Measurements from ENCODE around the gene STOML1.
"Not testable (repeated sequence)": the region's sequence is repeated elsewhere in the genome, so short reads cannot be mapped to it uniquely, and the experiment has no call there.

STOML1 gene

GRCh38 chr15:73986776-73987056 lies 5.4 kb downstream of the STOML1 start:
- no peak for FAIRE-seq

GRCh38 chr15:73986055-73986775 lies 5.9 kb downstream of the STOML1 start:
- FAIRE-seq: no peak

- FAIRE-seq: no peak
These were observed 6.8 kb downstream of the STOML1 start for GRCh38 chr15:73985101-73985873.

- FAIRE-seq: no peak
These were observed 7.7 kb downstream of the STOML1 start for GRCh38 chr15:73984208-73984979.

GRCh38 chr15:73983773-73984172 lies 8.3 kb downstream of the STOML1 start:
- no peak for FAIRE-seq

GRCh38 chr15:73983211-73983727 lies 8.8 kb downstream of the STOML1 start:
- FAIRE-seq: no peak

GRCh38 chr15:73982222-73982962 lies 9.7 kb downstream of the STOML1 start:
- no peak for FAIRE-seq

- no peak for FAIRE-seq
These were observed 10.3 kb downstream of the STOML1 start for GRCh38 chr15:73981761-73982221.

- FAIRE-seq: no peak
These were observed 12.5 kb downstream of the STOML1 start for GRCh38 chr15:73979636-73980035.

GRCh38 chr15:73978896-73979295 lies 13.2 kb downstream of the STOML1 start:
- no peak for FAIRE-seq

GRCh38 chr15:73975440-73976125 lies 16.5 kb downstream of the STOML1 start:
- not testable (repeated sequence) for FAIRE-seq

- FAIRE-seq: not testable (repeated sequence)
These were observed 18.4 kb downstream of the STOML1 start for GRCh38 chr15:73973683-73974200.

- FAIRE-seq: no peak
These were observed 19.0 kb downstream of the STOML1 start for GRCh38 chr15:73972984-73973682.

- FAIRE-seq: no peak
These were observed 22.8 kb downstream of the STOML1 start for GRCh38 chr15:73969151-73969759.

- FAIRE-seq: no peak
These were observed 23.6 kb downstream of the STOML1 start for GRCh38 chr15:73968461-73968860.

- no peak for FAIRE-seq
These were observed 26.4 kb downstream of the STOML1 start for GRCh38 chr15:73965758-73966113.

- no peak for FAIRE-seq
These were observed 26.9 kb downstream of the STOML1 start for GRCh38 chr15:73965094-73965757.

GRCh38 chr15:73964736-73965093 lies 27.4 kb downstream of the STOML1 start:
- FAIRE-seq: no peak

GRCh38 chr15:73962433-73962832 lies 29.7 kb downstream of the STOML1 start:
- no peak for FAIRE-seq

GRCh38 chr15:73960472-73961070 lies 31.5 kb downstream of the STOML1 start:
- not testable (repeated sequence) for FAIRE-seq

Data from colon (tissue), 2 donors.